ENCODE data around the gene JPT2. TPM values are rescaled to one million over a fixed set of nuclear protein-coding genes. Genes with fewer than 3 reads are reported as not detected.

The JPT2 gene
- total RNA-seq, 4 donors from 2014 or later: 8.7 to 28.2 (median 15.9) TPM

GRCh38 chr16:1673424-1674151 is 4.5 kb upstream of the JPT2 start:
- peaks cover 0 to 4% of the 10 kb centered on the region in 2 donors for H3K4me1 ChIP-seq
- in situ Hi-C loops (cut with MboI; ENCODE audit: low sequenced_read_pairs in 4 of 4): no loop called here
- TF ChIP-seq CTCF (IDR thresholded peaks at IDR 0.05 in 4 of 5, conservative IDR thresholded peaks at IDR 0.05 in 1 of 5) (no peak), POLR2A (IDR thresholded peaks at IDR 0.05) (no peak)
- no peak for DNase-seq
- H3K27me3 ChIP-seq: no peaks in the 10 kb centered on the region
- H3K36me3 ChIP-seq: peaks cover 0 to 69% of the 10 kb centered on the region in 2 donors
- H3K9me3 ChIP-seq: no peaks in the 10 kb centered on the region
- intact Hi-C loops (cut with DNase I; ENCODE audit: low total_unique reads): no loop called here
- H3K27ac ChIP-seq: no peak overlapping the region
- H3K4me3 ChIP-seq: no peak overlapping the region
- no peak for ATAC-seq

DNA sequence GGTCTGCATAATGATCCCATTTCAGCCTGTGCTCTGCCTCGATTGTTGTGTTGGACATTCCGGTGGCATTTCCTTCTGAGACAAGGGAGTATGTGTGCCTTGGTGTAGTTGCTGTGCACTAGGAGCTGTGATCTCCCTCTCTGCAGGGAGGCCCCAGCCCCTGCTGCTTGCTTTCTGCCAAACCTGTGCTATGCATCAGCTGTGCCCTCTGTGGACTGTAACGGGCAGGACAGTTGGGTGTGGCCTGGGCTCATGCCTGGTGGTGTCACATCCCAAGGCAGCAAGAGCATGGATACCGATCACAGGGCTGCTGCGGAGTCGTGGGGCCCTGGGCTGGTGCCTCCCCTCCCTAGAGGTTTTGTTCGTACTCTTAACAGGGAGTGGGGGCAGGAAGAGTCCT is 3.8 kb upstream of the JPT2 start:
- H3K4me1 ChIP-seq: peaks cover 0 to 4% of the 10 kb centered on the region in 2 donors
- no peaks in the 10 kb centered on the region for H3K9me3 ChIP-seq
- H3K4me3 ChIP-seq: no peak overlapping the region
- DNase-seq (no peak), ATAC-seq (no peak)
- no peak overlapping the region for H3K27ac ChIP-seq
- peaks cover 0 to 61% of the 10 kb centered on the region in 2 donors for H3K36me3 ChIP-seq
- TF ChIP-seq POLR2A (IDR thresholded peaks at IDR 0.05): no peak
- no peak for TF ChIP-seq CTCF (IDR thresholded peaks at IDR 0.05 in 4 of 5, conservative IDR thresholded peaks at IDR 0.05 in 1 of 5)
- intact Hi-C loops (cut with DNase I; ENCODE audit: low total_unique reads) (no loop called here), in situ Hi-C loops (cut with MboI; ENCODE audit: low sequenced_read_pairs in 4 of 4) (no loop called here)
- no peaks in the 10 kb centered on the region for H3K27me3 ChIP-seq

- in situ Hi-C loops (cut with MboI; ENCODE audit: low sequenced_read_pairs in 4 of 4): no loop called here
- peaks cover 0 to 54% of the 10 kb centered on the region in 2 donors for H3K36me3 ChIP-seq
These were observed 3.1 kb upstream of the JPT2 start for GRCh38 chr16:1674751-1675664.

DNA sequence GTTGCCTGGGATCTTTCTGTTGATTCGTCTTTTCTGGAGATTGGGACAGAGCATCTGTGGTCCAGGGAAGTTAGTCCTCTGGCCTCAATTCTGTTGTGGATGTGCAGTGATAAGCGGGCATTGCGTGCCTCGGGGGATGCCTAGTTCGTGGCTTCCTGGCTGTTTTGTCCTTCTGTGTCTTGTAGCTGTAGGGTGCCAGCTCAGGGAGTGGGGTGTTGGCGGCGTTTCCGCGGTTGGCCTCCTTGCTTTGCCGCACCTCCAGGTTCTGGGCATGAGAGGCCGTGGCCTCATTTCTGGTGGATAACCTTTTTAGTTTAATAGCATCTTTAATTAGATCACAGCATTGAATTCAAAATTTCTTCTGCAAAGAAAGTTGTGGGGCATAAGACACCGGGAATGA is 1.4 kb upstream of the JPT2 start:
- Histone ChIP-seq H3K9me3 (no peaks in the 10 kb centered on the region), H3K4me1 (peaks cover 0 to 4% of the 10 kb centered on the region in 2 donors), H3K27ac (no peak overlapping the region), H3K36me3 (peaks cover 0 to 40% of the 10 kb centered on the region in 2 donors), H3K4me3 (no peak overlapping the region), H3K27me3 (no peaks in the 10 kb centered on the region)
- intact Hi-C loops (cut with DNase I; ENCODE audit: low total_unique reads) (no loop called here), in situ Hi-C loops (cut with MboI; ENCODE audit: low sequenced_read_pairs in 4 of 4) (no loop called here)
- TF ChIP-seq CTCF (IDR thresholded peaks at IDR 0.05 in 4 of 5, conservative IDR thresholded peaks at IDR 0.05 in 1 of 5) (no peak), POLR2A (IDR thresholded peaks at IDR 0.05) (no peak)
- ATAC-seq (no peak), DNase-seq (no peak)

More at GRCh38 chr16:1674751-1675664, 3.1 kb upstream of the JPT2 start:
- no peaks in the 10 kb centered on the region for H3K27me3 ChIP-seq
- TF ChIP-seq CTCF (IDR thresholded peaks at IDR 0.05 in 4 of 5, conservative IDR thresholded peaks at IDR 0.05 in 1 of 5): no peak
- TF ChIP-seq POLR2A (IDR thresholded peaks at IDR 0.05): no peak
- intact Hi-C loops (cut with DNase I; ENCODE audit: low total_unique reads): no loop called here
- DNase-seq (no peak), ATAC-seq (no peak)
- H3K4me3 ChIP-seq: no peak overlapping the region
- peaks cover 0 to 4% of the 10 kb centered on the region in 2 donors for H3K4me1 ChIP-seq
- no peak overlapping the region for H3K27ac ChIP-seq
- no peaks in the 10 kb centered on the region for H3K9me3 ChIP-seq

All from gastrocnemius medialis (tissue), 4 donors.